ENCODE measurements around the gene PLEKHG3. TPM values are rescaled to one million over a fixed set of nuclear protein-coding genes. Genes with fewer than 3 reads are reported as not detected.

Gene PLEKHG3
- total RNA-seq, 1 donor from 2014 or later = 19.6 TPM

- intact Hi-C loops (cut with DNase I) = no loop called here
- ATAC-seq = no peak
- no peak for DNase-seq (ENCODE audit: missing footprints)
These were observed 28.4 kb downstream of the PLEKHG3 start for GRCh38 chr14:64732536-64733120.

DNA sequence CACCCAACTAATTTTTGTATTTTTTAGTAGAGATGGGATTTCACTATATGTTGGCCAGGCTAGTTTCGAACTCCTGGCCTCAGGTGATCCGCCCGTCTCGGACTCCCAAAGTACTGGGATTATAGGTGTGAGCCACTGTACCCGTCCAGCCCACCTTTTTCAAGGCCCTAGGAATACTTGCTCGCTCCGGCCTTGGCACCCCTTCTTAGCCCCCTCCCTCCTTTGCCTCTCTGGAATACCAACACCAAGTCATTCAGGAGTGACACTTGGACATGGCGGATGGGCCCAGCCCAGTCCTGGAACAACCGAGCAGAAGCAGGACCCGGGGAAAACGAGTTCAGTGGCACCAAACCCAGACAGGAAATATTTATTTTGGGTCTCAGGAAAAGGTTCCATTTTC, 29.1 kb downstream of the PLEKHG3 start:
- intact Hi-C loops (cut with DNase I) = no loop called here
- DNase-seq (ENCODE audit: missing footprints) = no peak
- ATAC-seq = no peak

DNA sequence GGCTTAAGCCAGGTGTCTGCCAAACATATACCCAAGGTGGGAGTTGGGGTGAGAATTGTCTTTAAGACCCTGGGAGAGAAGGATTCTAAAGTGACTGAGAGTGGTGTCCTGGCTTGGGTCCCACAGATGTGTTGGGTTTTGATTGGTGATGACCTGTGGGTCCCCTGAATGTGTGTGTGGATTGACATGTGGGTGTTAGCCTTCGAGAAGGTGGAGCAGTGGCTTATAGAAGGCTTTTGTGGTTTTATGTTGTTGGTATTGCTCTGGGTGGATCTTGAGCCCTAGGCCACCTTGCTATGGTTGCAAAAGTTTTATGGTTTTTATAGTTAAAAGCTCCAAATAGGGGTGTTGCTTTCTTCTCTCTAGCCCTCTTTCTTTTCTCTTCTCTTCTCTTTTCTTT, 29.7 kb downstream of the PLEKHG3 start:
- ATAC-seq (no peak), DNase-seq (ENCODE audit: missing footprints) (no peak)
- intact Hi-C loops (cut with DNase I) = no loop called here

GRCh38 chr14:64734990-64735389, 30.8 kb downstream of the PLEKHG3 start:
- intact Hi-C loops (cut with DNase I) = no loop called here
- DNase-seq (ENCODE audit: missing footprints) = no peak
- ATAC-seq = no peak

GRCh38 chr14:64736271-64737169, 32.3 kb downstream of the PLEKHG3 start:
- intact Hi-C loops (cut with DNase I) = no loop called here
- DNase-seq (ENCODE audit: missing footprints) (no peak), ATAC-seq (no peak)

DNA sequence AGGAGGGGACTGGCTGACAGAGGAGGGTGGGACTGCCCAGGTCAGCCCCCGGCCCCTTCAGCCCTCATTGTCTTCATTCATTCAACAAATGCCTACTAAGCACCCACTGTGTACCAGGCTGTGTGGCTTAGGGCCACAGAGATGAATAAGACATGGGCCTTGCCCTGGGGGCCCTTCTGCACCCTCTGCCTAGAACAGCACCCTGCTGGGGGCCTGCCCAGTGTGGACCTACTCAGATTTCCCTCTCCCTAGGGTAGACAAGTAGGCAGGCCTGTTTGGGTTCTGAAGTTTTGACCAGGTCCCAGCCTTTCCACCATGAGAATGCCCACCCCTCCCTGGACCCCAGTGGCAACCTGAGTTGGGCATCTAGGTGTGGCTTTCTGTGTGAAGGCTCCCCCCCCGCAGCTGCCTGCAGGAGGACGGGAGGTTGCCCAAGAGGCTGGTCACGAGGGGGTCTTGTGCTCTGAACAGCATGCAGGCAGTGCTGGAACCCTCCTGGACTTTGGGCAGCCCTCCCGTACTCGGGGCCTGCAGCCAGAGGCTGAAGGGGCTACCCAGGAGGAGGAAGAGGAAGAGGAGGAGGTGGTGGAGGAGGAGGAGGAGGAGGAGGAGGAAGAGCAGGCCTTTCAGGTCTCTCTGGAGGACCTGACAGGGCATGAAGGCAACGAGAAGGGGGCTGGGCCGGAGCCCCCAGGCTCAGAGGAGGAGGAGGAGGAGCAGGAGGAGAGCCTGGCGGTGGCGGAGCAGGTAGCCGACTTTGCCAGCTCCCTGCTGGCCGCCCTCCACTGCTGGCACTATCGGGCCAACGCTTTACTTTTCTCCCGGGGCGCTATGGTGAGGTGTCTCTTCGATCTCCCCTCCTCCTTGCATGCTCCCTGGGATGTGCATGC, 33.4 kb downstream of the PLEKHG3 start:
- no peak for ATAC-seq
- intact Hi-C loops (cut with DNase I) = no loop called here
- no peak for DNase-seq (ENCODE audit: missing footprints)

- ATAC-seq (no peak), DNase-seq (ENCODE audit: missing footprints) (no peak)
- intact Hi-C loops (cut with DNase I) = no loop called here
These were observed 34.1 kb downstream of the PLEKHG3 start for GRCh38 chr14:64738281-64738804.

GRCh38 chr14:64741200-64741599, 37.0 kb downstream of the PLEKHG3 start:
- intact Hi-C loops (cut with DNase I) = no loop called here
- ATAC-seq (no peak), DNase-seq (ENCODE audit: missing footprints) (no peak)

- intact Hi-C loops (cut with DNase I) = no loop called here
- no peak for ATAC-seq
- no peak for DNase-seq (ENCODE audit: missing footprints)
These were observed 37.7 kb downstream of the PLEKHG3 start for GRCh38 chr14:64741961-64742360.

- intact Hi-C loops (cut with DNase I) = no loop called here
- ATAC-seq (no peak), DNase-seq (ENCODE audit: missing footprints) (no peak)
These were observed 38.8 kb downstream of the PLEKHG3 start for GRCh38 chr14:64743061-64743460.

DNA sequence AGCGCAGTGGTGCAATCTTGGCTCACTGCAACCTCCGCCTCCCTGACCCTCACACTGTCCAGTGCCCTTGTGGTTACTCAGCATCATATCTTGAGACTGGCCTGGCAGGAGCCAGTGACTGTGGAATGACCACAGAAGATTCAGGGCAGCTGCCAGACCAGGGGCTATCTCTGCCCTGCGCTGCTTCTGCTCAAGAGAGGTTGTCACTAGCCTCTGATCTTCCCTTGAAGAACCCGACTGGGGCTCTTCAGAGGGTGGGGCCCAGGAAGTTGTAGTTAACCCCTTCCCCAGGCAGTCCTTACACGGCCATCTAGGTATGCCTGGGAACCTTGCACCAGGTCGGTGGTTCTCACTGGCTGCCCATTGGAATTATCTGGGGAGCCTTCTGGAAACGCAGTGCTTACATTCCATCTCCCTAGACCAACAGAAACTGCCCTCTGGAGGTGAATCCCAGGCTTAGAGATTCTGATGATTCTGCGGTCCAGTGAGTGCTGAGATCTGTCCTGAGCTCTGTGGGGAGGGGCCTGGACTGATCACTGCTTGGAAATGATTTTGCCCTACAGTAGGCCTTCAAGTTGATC, 41.4 kb downstream of the PLEKHG3 start:
- intact Hi-C loops (cut with DNase I) = no loop called here
- ATAC-seq = peak; percentile 21
- DNase-seq (ENCODE audit: missing footprints) = no peak

GRCh38 chr14:64746298-64747250, 42.4 kb downstream of the PLEKHG3 start:
- ATAC-seq (peak; percentile 22), DNase-seq (ENCODE audit: missing footprints) (peak; percentile 69)
- intact Hi-C loops (cut with DNase I) = no loop called here

GRCh38 chr14:64747327-64747726, 43.1 kb downstream of the PLEKHG3 start:
- DNase-seq (ENCODE audit: missing footprints) = no peak
- ATAC-seq = no peak
- intact Hi-C loops (cut with DNase I) = no loop called here

DNA sequence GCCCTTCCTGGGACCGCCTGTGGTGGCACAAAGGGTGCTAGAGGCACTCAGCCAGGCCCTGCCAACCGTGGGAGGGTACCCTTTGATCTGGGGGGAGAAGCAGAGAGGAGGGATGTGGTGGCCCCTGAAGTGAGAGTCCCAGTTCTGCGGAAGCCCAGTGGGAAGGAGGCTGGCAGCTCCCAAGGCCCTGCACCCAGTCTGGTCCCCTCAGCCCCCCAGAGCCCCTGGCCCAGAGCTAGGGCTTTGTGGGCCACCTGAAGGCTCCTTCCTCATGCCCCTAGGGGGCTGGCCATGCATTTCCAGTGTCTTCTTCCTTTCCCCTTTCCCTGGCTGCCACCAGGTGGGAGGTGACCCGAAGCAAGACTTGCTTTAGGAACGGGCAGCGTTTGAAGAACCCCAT, 44.3 kb downstream of the PLEKHG3 start:
- intact Hi-C loops (cut with DNase I) = no loop called here
- ATAC-seq (no peak), DNase-seq (ENCODE audit: missing footprints) (peak; percentile 27)

- intact Hi-C loops (cut with DNase I) = no loop called here
- ATAC-seq (no peak), DNase-seq (ENCODE audit: missing footprints) (peak; percentile 64)
These were observed 44.9 kb downstream of the PLEKHG3 start for GRCh38 chr14:64748995-64749714.

- DNase-seq (ENCODE audit: missing footprints) (no peak), ATAC-seq (no peak)
- intact Hi-C loops (cut with DNase I) = no loop called here
These were observed 48.7 kb downstream of the PLEKHG3 start for GRCh38 chr14:64752909-64753308.

DNA sequence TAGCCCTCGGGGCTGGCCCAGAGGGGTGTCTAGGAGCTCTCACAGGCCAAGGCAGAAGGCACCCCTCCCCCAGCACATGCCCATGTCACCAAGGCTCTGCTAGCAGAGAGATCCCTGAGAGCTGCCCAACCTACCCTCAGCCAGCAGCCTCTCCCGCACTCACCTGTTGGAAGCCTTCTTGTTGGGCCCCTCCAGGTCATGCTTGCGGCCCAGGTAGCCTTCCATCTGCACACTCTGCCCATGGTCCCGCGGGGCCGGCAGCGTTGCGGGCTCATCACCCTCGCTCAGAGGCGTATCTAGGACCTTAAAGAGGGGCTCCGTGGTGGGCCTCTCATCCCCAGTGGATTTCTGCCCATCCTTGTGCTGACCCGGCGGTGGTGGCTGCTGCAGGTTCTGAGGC, 49.1 kb downstream of the PLEKHG3 start:
- DNase-seq (ENCODE audit: missing footprints) (no peak), ATAC-seq (no peak)
- intact Hi-C loops (cut with DNase I) = no loop called here

All from Right ventricle myocardium inferior (tissue), 1 donor.